ENCODE results near the gene MAP2K1.

DNA sequence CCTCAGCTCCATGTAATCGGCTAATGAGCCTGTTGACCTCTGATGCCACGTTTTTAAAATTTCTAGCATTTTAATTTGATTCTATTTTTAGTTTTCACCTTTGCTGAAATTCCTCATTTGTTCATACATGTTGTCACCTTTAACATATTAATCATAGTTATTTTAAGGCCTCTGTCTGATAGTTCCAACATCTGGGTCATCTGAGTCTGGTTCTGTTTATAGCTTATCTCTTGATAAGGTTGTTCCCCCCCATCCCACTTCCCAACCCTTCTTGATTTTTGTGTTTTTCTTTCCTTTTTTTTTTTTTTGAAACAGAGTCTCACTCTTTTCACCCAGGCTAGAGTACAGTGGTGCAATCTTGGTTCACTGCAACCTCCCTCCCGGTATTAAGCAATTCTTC lies 36.4 kb downstream of the MAP2K1 start:
- TF ChIP-seq, protein P1, sequence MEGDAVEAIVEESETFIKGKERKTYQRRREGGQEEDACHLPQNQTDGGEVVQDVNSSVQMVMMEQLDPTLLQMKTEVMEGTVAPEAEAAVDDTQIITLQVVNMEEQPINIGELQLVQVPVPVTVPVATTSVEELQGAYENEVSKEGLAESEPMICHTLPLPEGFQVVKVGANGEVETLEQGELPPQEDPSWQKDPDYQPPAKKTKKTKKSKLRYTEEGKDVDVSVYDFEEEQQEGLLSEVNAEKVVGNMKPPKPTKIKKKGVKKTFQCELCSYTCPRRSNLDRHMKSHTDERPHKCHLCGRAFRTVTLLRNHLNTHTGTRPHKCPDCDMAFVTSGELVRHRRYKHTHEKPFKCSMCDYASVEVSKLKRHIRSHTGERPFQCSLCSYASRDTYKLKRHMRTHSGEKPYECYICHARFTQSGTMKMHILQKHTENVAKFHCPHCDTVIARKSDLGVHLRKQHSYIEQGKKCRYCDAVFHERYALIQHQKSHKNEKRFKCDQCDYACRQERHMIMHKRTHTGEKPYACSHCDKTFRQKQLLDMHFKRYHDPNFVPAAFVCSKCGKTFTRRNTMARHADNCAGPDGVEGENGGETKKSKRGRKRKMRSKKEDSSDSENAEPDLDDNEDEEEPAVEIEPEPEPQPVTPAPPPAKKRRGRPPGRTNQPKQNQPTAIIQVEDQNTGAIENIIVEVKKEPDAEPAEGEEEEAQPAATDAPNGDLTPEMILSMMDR (IDR thresholded peaks at IDR 0.05) = no peak
- no peak for TF ChIP-seq ZFX (IDR thresholded peaks at IDR 0.05; ENCODE audit: borderline replicate concordance)

All from 22Rv1 (cell line).